B cell (primary cell): ENCODE measurements around the gene AFG1L. TPM values are rescaled to one million over a fixed set of nuclear protein-coding genes. Genes with fewer than 3 reads are reported as not detected.

ENCODE experiments used
- ATAC-seq: fragments of 200-7000 bp; cut with Tn5 transposase; one replicate; pipeline ENCODE4 v1.10.0; 2021; ENCODE audit warnings: low read depth, mild to moderate bottlenecking, moderate number of reproducible peaks, moderate library complexity
- CTCF ChIA-PET: fragments of 350-600 bp; sonication (Branson Sonifier 250); formaldehyde crosslinking; loops from one replicate; lab custom pipeline; 2021; ENCODE audit warnings: antibody characterized with exemption, inconsistent platforms; lab: Charles Lee
- POLR2A ChIA-PET: fragments of 350-600 bp; sonication (Branson Sonifier 250); formaldehyde crosslinking; loops from one replicate; lab custom pipeline; 2021; ENCODE audit warnings: antibody characterized with exemption; lab: Charles Lee
- DNase-seq: peaks from one replicate; pipeline ENCODE4 v3.0.0; 2013
- H2AFZ ChIP-seq: 2 replicates; pipeline ENCODE4 v1.6.1; 2012; ENCODE audit warnings: mild to moderate bottlenecking, low read depth, low read length; ENCODE audit not compliant: insufficient read depth, poor library complexity, severe bottlenecking
- H3K27ac ChIP-seq, 2 donors: 1 replicate in 1 of 2; 2 replicates in 1 of 2; pipeline ENCODE4 v1.5.1; 2012 to 2013; ENCODE audit warnings: low read length in 2 of 2, mild to moderate bottlenecking in 2 of 2, moderate library complexity in 1 of 2
- H3K27me3 ChIP-seq, 4 experiments: fragments of 200-600 bp in 1 of 4; sonication (generic) in 1 of 4; replicated peaks in 1 of 4; 1 replicate in 2 of 4; 2 replicates in 2 of 4; pipeline versions ENCODE4 v1.6.1 to v1.7.0; 2013 to 2016; ENCODE audit warnings: low read length in 3 of 4, mild to moderate bottlenecking in 2 of 4, mixed read lengths in 1 of 4, moderate library complexity in 1 of 4; ENCODE audit not compliant: insufficient read depth in 4 of 4, control insufficient read depth in 3 of 4; ENCODE audit errors: control extremely low read depth in 1 of 4
- H3K36me3 ChIP-seq, 2 experiments: replicated peaks in 1 of 2; 1 replicate in 1 of 2; 2 replicates in 1 of 2; pipeline versions ENCODE4 v1.6.1 to v1.7.1; 2013; ENCODE audit warnings: low read length in 1 of 2; ENCODE audit not compliant: insufficient read depth in 2 of 2, control insufficient read depth in 1 of 2; ENCODE audit errors: control extremely low read depth in 1 of 2, extremely low read depth in 1 of 2
- H3K4me1 ChIP-seq, 2 donors: fragments of 200-600 bp in 1 of 2; sonication (generic) in 1 of 2; 1 replicate in 1 of 2; 2 replicates in 1 of 2; pipeline versions ENCODE4 v1.5.1 to v1.6.1; 2013 to 2017; ENCODE audit warnings: low read length in 2 of 2; ENCODE audit not compliant: control insufficient read depth in 2 of 2, insufficient read depth in 2 of 2
- H3K4me2 ChIP-seq: replicated peaks from 2 replicates; pipeline ENCODE3; 2012; ENCODE audit warnings: mild to moderate bottlenecking, low read depth, low read length; ENCODE audit not compliant: poor library complexity, severe bottlenecking
- H3K4me3 ChIP-seq, 5 experiments: fragments of 200-600 bp in 1 of 5; sonication (generic) in 1 of 5; 1 replicate in 3 of 5; 2 replicates in 2 of 5; pipeline versions ENCODE4 v1.5.1 to v1.7.0; 2011 to 2016; ENCODE audit warnings: low read length in 4 of 5, mild to moderate bottlenecking in 4 of 5, low read depth in 2 of 5, control low read depth in 1 of 5, moderate library complexity in 1 of 5; ENCODE audit not compliant: insufficient read depth in 1 of 5; ENCODE audit errors: control extremely low read depth in 1 of 5, extremely low read depth in 1 of 5
- H3K79me2 ChIP-seq: fragments of 200-600 bp; sonication (generic); one replicate; pipeline ENCODE4 v1.6.0; 2016; ENCODE audit warnings: low read length; ENCODE audit not compliant: control insufficient read depth, insufficient read depth
- H3K9ac ChIP-seq: fragments of 200-600 bp; sonication (generic); 2 replicates; pipeline ENCODE4 v1.6.1; 2017; ENCODE audit warnings: mild to moderate bottlenecking, low read length, moderate library complexity
- H3K9me3 ChIP-seq, 3 donors: one replicate each; pipeline versions ENCODE4 v1.6.1 to v1.7.1; 2013; ENCODE audit warnings: low read length in 2 of 3; ENCODE audit not compliant: control insufficient read depth in 2 of 3, insufficient read depth in 1 of 3; ENCODE audit errors: control extremely low read depth in 1 of 3
- H4K20me1 ChIP-seq: 2 replicates; pipeline ENCODE4 v1.6.0; 2012; ENCODE audit warnings: mild to moderate bottlenecking, low read length; ENCODE audit not compliant: insufficient read depth, control insufficient read depth, poor library complexity, severe bottlenecking
- H3K27ac Mint-ChIP-seq: one replicate; pipeline ENCODE4 v1.8.0; 2021; ENCODE audit warnings: mixed read lengths
- H3K27me3 Mint-ChIP-seq: one replicate; pipeline ENCODE4 v1.8.0; 2021; ENCODE audit warnings: mixed read lengths
- H3K4me1 Mint-ChIP-seq: one replicate; pipeline ENCODE4 v1.8.0; 2021; ENCODE audit warnings: mixed read lengths
- H3K4me3 Mint-ChIP-seq: one replicate; pipeline ENCODE4 v1.8.0; 2021; ENCODE audit warnings: mixed read lengths
- H3K9me3 Mint-ChIP-seq: one replicate; pipeline ENCODE4 v1.8.0; 2022; ENCODE audit warnings: mixed read lengths; ENCODE audit not compliant: insufficient read depth
- EZH2 ChIP-seq: IDR thresholded peaks from 2 replicates; pipeline ENCODE4 v1.6.1; 2012; ENCODE audit warnings: borderline replicate concordance, low read depth, mild to moderate bottlenecking, moderate library complexity, low read length; ENCODE audit not compliant: insufficient read depth, poor library complexity, severe bottlenecking
- WGBS: methylation state at CpG from one replicate; pipeline ENCODE4 v1.1.5; 2013; ENCODE audit warnings: missing lambda C conversion rate; ENCODE audit not compliant: insufficient coverage; 5-methylcytosine and 5-hydroxymethylcytosine counted together
- intact Hi-C: fragments of 100-400 bp; cut with micrococcal nuclease; formaldehyde crosslinking; loops from one replicate; pipeline ENCODE4 v1.10.0; 2022
- polyA plus RNA-seq: library from polyadenylated mRNA; depleted of rRNA; stranded (reverse); fragments of >200 nt; gene quantifications from 2 replicates; pipeline ENCODE4 v1.2.3, GENCODE V29; 2012
- total RNA-seq, 2 donors: library from RNA; stranded (reverse); fragments of 120-200 nt in 1 of 2; gene quantifications; 1 replicate in 1 of 2; 2 replicates in 1 of 2; pipeline versions ENCODE4 v1.2.3 to v1.2.4, GENCODE V29; 2013 to 2022
- TF ChIP-seq, protein P1 (sequence below): fragments of 200-600 bp; IDR thresholded peaks from one replicate; pipeline ENCODE4 v1.8.0; 2022; ENCODE audit warnings: antibody characterized with exemption, mild to moderate bottlenecking

The AFG1L gene
- total and polyA plus RNA-seq, 2 donors (not counting 1 experiment from before 2014, with no cell fraction given): 1.8 to 14.2 TPM

DNA sequence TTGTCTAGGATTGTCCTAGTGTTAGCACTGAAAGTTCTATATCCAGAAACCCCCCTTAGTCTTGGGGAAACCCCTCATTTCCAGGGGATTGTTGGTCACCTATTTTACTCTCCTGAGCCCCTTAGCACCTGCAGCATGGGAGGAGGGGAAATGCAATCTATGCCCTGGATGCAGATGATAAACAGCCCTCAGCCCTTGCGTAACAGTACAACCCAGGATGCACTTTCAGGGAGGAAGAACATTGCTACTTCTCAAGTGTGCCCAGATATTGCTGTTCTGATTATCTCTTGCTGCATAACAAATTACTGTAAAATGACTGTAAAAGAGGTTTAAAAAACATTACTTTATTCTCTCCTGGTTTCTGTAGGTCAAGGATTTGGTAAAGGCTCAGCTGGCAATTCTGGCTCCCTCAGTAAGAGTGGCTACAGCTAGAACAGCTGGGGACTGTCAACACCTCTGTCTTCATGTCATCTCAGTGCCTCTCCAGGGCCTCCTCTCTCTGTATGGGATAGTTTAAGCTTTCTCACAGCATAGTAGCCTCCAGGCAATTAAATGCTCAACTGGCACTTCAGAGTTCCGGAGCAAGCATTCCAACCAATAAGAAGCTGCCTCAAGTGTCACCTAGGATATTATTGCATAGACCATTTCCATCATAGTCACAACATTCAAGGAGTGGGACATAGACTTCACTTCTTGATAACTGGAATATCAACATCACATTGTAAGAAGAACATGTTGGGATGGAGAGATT lies 148.1 kb downstream of the AFG1L start:
- Mint-ChIP-seq H3K9me3 (no peaks in the 10 kb centered on the region), H3K27ac (no peak overlapping the region), H3K4me3 (no peak overlapping the region), H3K27me3 (no peaks in the 10 kb centered on the region), H3K4me1 (peaks cover 17% of the 10 kb centered on the region)
- Histone ChIP-seq H3K4me3 (no peak overlapping the region), H4K20me1 (no peaks in the 10 kb centered on the region), H2AFZ (no peak overlapping the region), H3K27me3 (no peaks in the 10 kb centered on the region), H3K27ac (no peak overlapping the region), H3K4me2 (no peak overlapping the region), H3K9me3 (no peaks in the 10 kb centered on the region), H3K4me1 (peaks cover 11 to 20% of the 10 kb centered on the region in 2 donors), H3K36me3 (no peaks in the 10 kb centered on the region), H3K79me2 (no peaks in the 10 kb centered on the region), H3K9ac (no peak overlapping the region)
- CTCF ChIA-PET: no interaction called here
- POLR2A ChIA-PET: no interaction called here
- no peak for TF ChIP-seq EZH2
- TF ChIP-seq, protein P1, sequence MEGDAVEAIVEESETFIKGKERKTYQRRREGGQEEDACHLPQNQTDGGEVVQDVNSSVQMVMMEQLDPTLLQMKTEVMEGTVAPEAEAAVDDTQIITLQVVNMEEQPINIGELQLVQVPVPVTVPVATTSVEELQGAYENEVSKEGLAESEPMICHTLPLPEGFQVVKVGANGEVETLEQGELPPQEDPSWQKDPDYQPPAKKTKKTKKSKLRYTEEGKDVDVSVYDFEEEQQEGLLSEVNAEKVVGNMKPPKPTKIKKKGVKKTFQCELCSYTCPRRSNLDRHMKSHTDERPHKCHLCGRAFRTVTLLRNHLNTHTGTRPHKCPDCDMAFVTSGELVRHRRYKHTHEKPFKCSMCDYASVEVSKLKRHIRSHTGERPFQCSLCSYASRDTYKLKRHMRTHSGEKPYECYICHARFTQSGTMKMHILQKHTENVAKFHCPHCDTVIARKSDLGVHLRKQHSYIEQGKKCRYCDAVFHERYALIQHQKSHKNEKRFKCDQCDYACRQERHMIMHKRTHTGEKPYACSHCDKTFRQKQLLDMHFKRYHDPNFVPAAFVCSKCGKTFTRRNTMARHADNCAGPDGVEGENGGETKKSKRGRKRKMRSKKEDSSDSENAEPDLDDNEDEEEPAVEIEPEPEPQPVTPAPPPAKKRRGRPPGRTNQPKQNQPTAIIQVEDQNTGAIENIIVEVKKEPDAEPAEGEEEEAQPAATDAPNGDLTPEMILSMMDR: no peak
- intact Hi-C loops: no loop called here
- ATAC-seq (no peak), DNase-seq (no peak)
- 100% methylated on average over 2 of the region's 2 CpGs for WGBS

DNA sequence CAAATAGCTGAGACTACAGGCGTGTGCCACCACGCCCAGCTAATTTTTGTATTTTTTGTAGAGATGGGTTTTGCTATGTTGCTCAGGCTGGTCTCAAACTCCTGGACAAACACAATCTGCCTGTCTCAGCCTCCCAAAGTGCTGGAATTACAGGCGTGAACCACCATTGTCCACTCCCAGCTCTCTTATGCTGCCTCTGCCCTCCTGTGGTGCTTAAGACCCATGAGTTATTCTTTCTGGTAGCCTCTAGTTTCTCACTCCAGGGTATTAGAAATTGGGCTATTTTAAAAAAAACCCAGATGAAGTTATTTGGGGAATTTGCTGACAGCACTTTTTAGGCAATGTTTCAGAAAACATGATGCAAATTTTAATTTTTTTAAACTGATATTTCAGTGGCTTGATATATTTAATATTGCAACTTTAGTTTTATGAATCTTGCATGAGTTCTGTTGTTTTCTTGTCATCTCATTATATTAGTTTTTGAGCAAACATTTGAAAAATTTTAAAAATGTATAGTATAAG lies 151.8 kb downstream of the AFG1L start:
- DNase-seq: no peak
- no peaks in the 10 kb centered on the region for H3K9me3 Mint-ChIP-seq
- CTCF ChIA-PET: no interaction called here
- Histone ChIP-seq H3K9ac (no peak overlapping the region), H3K4me1 (peaks cover 11 to 20% of the 10 kb centered on the region in 2 donors), H3K9me3 (no peaks in the 10 kb centered on the region), H3K36me3 (no peaks in the 10 kb centered on the region), H4K20me1 (no peaks in the 10 kb centered on the region), H3K79me2 (no peaks in the 10 kb centered on the region), H3K4me2 (no peak overlapping the region), H3K27ac (no peak overlapping the region), H3K27me3 (no peaks in the 10 kb centered on the region), H3K4me3 (no peak overlapping the region), H2AFZ (no peak overlapping the region)
- TF ChIP-seq, protein P1: no peak
- no peak for TF ChIP-seq EZH2
- no peaks in the 10 kb centered on the region for H3K27me3 Mint-ChIP-seq
- POLR2A ChIA-PET: no interaction called here
- no peak for ATAC-seq
- H3K4me3 Mint-ChIP-seq: no peak overlapping the region
- H3K27ac Mint-ChIP-seq: no peak overlapping the region
- WGBS: no CpG with 5 or more reads among the region's 3 CpGs
- peaks cover 17% of the 10 kb centered on the region for H3K4me1 Mint-ChIP-seq
- intact Hi-C loops: no loop called here
